Measurements from ENCODE around the gene FRRS1.

The FRRS1 gene

GRCh38 chr1:99674115-99675064 is 92.0 kb downstream of the FRRS1 start:
- DNase-seq, result no peak

- DNase-seq, result no peak
Measured at GRCh38 chr1:99673315-99673714, 93.1 kb downstream of the FRRS1 start.

GRCh38 chr1:99672530-99673213 is 93.8 kb downstream of the FRRS1 start:
- DNase-seq, result no peak

GRCh38 chr1:99672038-99672437 is 94.4 kb downstream of the FRRS1 start:
- no peak for DNase-seq

GRCh38 chr1:99670583-99670982 is 95.9 kb downstream of the FRRS1 start:
- no peak for DNase-seq

- no peak for DNase-seq
Measured at GRCh38 chr1:99669821-99670220, 96.6 kb downstream of the FRRS1 start.

- no peak for DNase-seq
Measured at GRCh38 chr1:99669376-99669775, 97.1 kb downstream of the FRRS1 start.

GRCh38 chr1:99665212-99665611 is 101.2 kb downstream of the FRRS1 start:
- DNase-seq, result no peak

GRCh38 chr1:99663501-99663900 is 102.9 kb downstream of the FRRS1 start:
- no peak for DNase-seq

GRCh38 chr1:99662539-99663080 is 103.8 kb downstream of the FRRS1 start:
- no peak for DNase-seq

GRCh38 chr1:99661780-99662179 is 104.7 kb downstream of the FRRS1 start:
- no peak for DNase-seq

GRCh38 chr1:99660496-99660895 is 105.9 kb downstream of the FRRS1 start:
- DNase-seq, result no peak

GRCh38 chr1:99659755-99660210 is 106.7 kb downstream of the FRRS1 start:
- DNase-seq, result no peak
